Tibial nerve (tissue), 4 donors: ENCODE data around the gene FSCN2. TPM values are rescaled to one million over a fixed set of nuclear protein-coding genes. Genes with fewer than 3 reads are reported as not detected.

Experiments
- DNase-seq, 2 donors: peaks; one replicate each; pipeline ENCODE4 v3.0.0-alpha.2; 2019; ENCODE audit warnings: low spot score in 2 of 2
- H3K27ac ChIP-seq, 4 donors: fragments of 200-600 bp; sonication (generic) in 3 of 4; one replicate each; pipeline ENCODE4 v1.5.1; 2017 to 2019; ENCODE audit warnings: mild to moderate bottlenecking in 1 of 4
- H3K27me3 ChIP-seq, 2 donors: fragments of 200-600 bp; sonication (generic) in 1 of 2; one replicate each; pipeline versions ENCODE4 v1.5.1 to v1.6.0; 2017 to 2019
- H3K36me3 ChIP-seq, 3 donors: fragments of 200-600 bp; sonication (generic); one replicate each; pipeline ENCODE4 v1.5.1; 2018 to 2019
- H3K4me1 ChIP-seq, 4 donors: fragments of 200-600 bp; sonication (generic) in 3 of 4; one replicate each; pipeline ENCODE4 v1.5.1; 2017 to 2019
- H3K4me3 ChIP-seq, 4 donors: fragments of 200-600 bp; sonication (generic) in 3 of 4; one replicate each; pipeline ENCODE4 v1.5.1; 2017 to 2019; ENCODE audit warnings: mild to moderate bottlenecking in 1 of 4, moderate library complexity in 1 of 4
- H3K9me3 ChIP-seq, 4 donors: fragments of 200-600 bp; sonication (generic) in 3 of 4; one replicate each; pipeline ENCODE4 v1.5.1; 2017 to 2019
- CTCF ChIP-seq, 5 experiments: fragments of 200-600 bp in 3 of 5; fragments of 450-650 bp in 2 of 5; sonication (generic) in 3 of 5; IDR thresholded peaks; one replicate each; pipeline ENCODE4 v1.5.1; 2016 to 2019; ENCODE audit warnings: antibody characterized with exemption in 5 of 5, mild to moderate bottlenecking in 3 of 5, moderate library complexity in 2 of 5
- EP300 ChIP-seq, 2 donors: sonication (generic); formaldehyde crosslinking; IDR thresholded peaks; one replicate each; pipeline ENCODE4 v1.6.1; 2017; ENCODE audit warnings: antibody characterized with exemption in 2 of 2, mild to moderate bottlenecking in 1 of 2
- POLR2A ChIP-seq, 2 donors: fragments of 450-650 bp; IDR thresholded peaks; one replicate each; pipeline ENCODE4 v1.6.1; 2017; ENCODE audit warnings: antibody characterized with exemption in 2 of 2, mild to moderate bottlenecking in 2 of 2, moderate library complexity in 2 of 2
- WGBS, 2 donors: methylation state at CpG; one replicate each; pipeline ENCODE4 v1.1.5; 2018; 5-methylcytosine and 5-hydroxymethylcytosine counted together
- total RNA-seq, 4 donors: library from RNA; depleted of rRNA; stranded (reverse); fragments of >200 nt; gene quantifications; one replicate each; pipeline ENCODE4 v1.1.0, GENCODE V29; 2016

The FSCN2 gene
- total RNA-seq, 4 donors from 2014 or later, result 0.42 to 4.4 (median 3.7) TPM

GRCh38 chr17:81561494-81561885 is 33.3 kb downstream of the FSCN2 start:
- Histone ChIP-seq H3K27me3 (no peaks in the 10 kb centered on the region), H3K36me3 (peaks cover 0 to 94% (median 7%) of the 10 kb centered on the region in 3 donors), H3K4me3 (no peak overlapping the region), H3K9me3 (no peaks in the 10 kb centered on the region), H3K27ac (no peak overlapping the region), H3K4me1 (peaks cover 3 to 12% (median 7%) of the 10 kb centered on the region in 4 donors)
- no peak for TF ChIP-seq POLR2A (IDR thresholded peaks at IDR 0.05)
- TF ChIP-seq CTCF (IDR thresholded peaks at IDR 0.05), result no peak
- no peak for TF ChIP-seq EP300 (IDR thresholded peaks at IDR 0.05)
- WGBS, 2 donors, result 77 to 78% methylated on average over 4 of the region's 4 CpGs
- DNase-seq, result no peak

GRCh38 chr17:81563861-81564586 is 35.8 kb downstream of the FSCN2 start:
- Histone ChIP-seq H3K27me3 (no peaks in the 10 kb centered on the region), H3K36me3 (peaks cover 0 to 80% (median 8%) of the 10 kb centered on the region in 3 donors), H3K4me1 (peaks cover 3 to 32% (median 21%) of the 10 kb centered on the region in 4 donors), H3K27ac (no peak overlapping the region), H3K9me3 (no peaks in the 10 kb centered on the region), H3K4me3 (no peak overlapping the region)
- WGBS, 2 donors, result 82 to 87% methylated on average over 10 of the region's 10 CpGs
- TF ChIP-seq CTCF (IDR thresholded peaks at IDR 0.05) (no peak), POLR2A (IDR thresholded peaks at IDR 0.05) (no peak), EP300 (IDR thresholded peaks at IDR 0.05) (no peak)
- no peak for DNase-seq

- no peak for DNase-seq
- no peak overlapping the region for H3K4me3 ChIP-seq
- H3K27ac ChIP-seq, result no peak overlapping the region
- no peaks in the 10 kb centered on the region for H3K27me3 ChIP-seq
- no peak for TF ChIP-seq EP300 (IDR thresholded peaks at IDR 0.05)
- no peak for TF ChIP-seq CTCF (IDR thresholded peaks at IDR 0.05)
- TF ChIP-seq POLR2A (IDR thresholded peaks at IDR 0.05), result no peak
- 84 to 91% methylated on average over 16 to 17 of the region's 17 CpGs for WGBS, 2 donors
- peaks cover 0 to 82% (median 7%) of the 10 kb centered on the region in 3 donors for H3K36me3 ChIP-seq
- H3K9me3 ChIP-seq, result no peaks in the 10 kb centered on the region
- H3K4me1 ChIP-seq, result peaks cover 3 to 32% (median 21%) of the 10 kb centered on the region in 4 donors
These were observed 36.6 kb downstream of the FSCN2 start for GRCh38 chr17:81564778-81565177.

- Histone ChIP-seq H3K9me3 (no peaks in the 10 kb centered on the region), H3K27ac (no peak overlapping the region), H3K4me1 (peaks cover 3 to 32% (median 21%) of the 10 kb centered on the region in 4 donors), H3K27me3 (no peaks in the 10 kb centered on the region), H3K36me3 (peaks cover 0 to 82% (median 7%) of the 10 kb centered on the region in 3 donors), H3K4me3 (no peak overlapping the region)
- 91% methylated on average over 16 of the region's 16 CpGs for WGBS, 2 donors
- no peak for TF ChIP-seq CTCF (IDR thresholded peaks at IDR 0.05)
- no peak for TF ChIP-seq POLR2A (IDR thresholded peaks at IDR 0.05)
- no peak for TF ChIP-seq EP300 (IDR thresholded peaks at IDR 0.05)
- DNase-seq, result no peak
These were observed 37.1 kb downstream of the FSCN2 start for GRCh38 chr17:81565231-81565630.

- no peaks in the 10 kb centered on the region for H3K9me3 ChIP-seq
- H3K36me3 ChIP-seq, result peaks cover 0 to 82% (median 7%) of the 10 kb centered on the region in 3 donors
- peak; percentile 52 to 70 for DNase-seq
- H3K27ac ChIP-seq, result peak overlapping the region in 3 of 4 donors; percentile 65 to 85 (median 69)
- 1 to 6% methylated on average over 6 to 8 of the region's 8 CpGs for WGBS, 2 donors
- TF ChIP-seq EP300 (IDR thresholded peaks at IDR 0.05), result peak in 1 of 2 donors; percentile 58
- TF ChIP-seq POLR2A (IDR thresholded peaks at IDR 0.05), result no peak
- peak overlapping the region in 1 of 4 donors; percentile 27 for H3K4me3 ChIP-seq
- no peaks in the 10 kb centered on the region for H3K27me3 ChIP-seq
- H3K4me1 ChIP-seq, result peaks cover 3 to 32% (median 21%) of the 10 kb centered on the region in 4 donors
These were observed 38.4 kb downstream of the FSCN2 start for GRCh38 chr17:81566461-81567126.
